Thyroid gland (tissue), 4 donors: ENCODE results near the gene CDC14A.

Source experiments
- CTCF ChIP-seq, 6 experiments: fragments of 200-600 bp in 3 of 6; fragments of 450-650 bp in 3 of 6; sonication (generic) in 3 of 6; IDR thresholded peaks; one replicate each; pipeline ENCODE4 v1.5.1; 2016 to 2019; ENCODE audit warnings: antibody characterized with exemption in 6 of 6, mild to moderate bottlenecking in 2 of 6, inconsistent platforms in 1 of 6, moderate library complexity in 1 of 6
- POLR2A ChIP-seq, 2 donors: fragments of 450-650 bp; IDR thresholded peaks; one replicate each; pipeline ENCODE4 v1.6.1; 2017; ENCODE audit warnings: antibody characterized with exemption in 2 of 2, mild to moderate bottlenecking in 2 of 2, moderate library complexity in 1 of 2

- TF ChIP-seq CTCF (IDR thresholded peaks at IDR 0.05) (no peak), POLR2A (IDR thresholded peaks at IDR 0.05) (no peak)
These were observed 133.6 kb downstream of the CDC14A start for GRCh38 chr1:100485855-100486258.
